Cardiac muscle cell (in vitro differentiated cells and primary cell): ENCODE measurements around the gene HNRNPUL1. TPM values are rescaled to one million over a fixed set of nuclear protein-coding genes. Genes with fewer than 3 reads are reported as not detected.
A peak's percentile ranks its signal among the peaks of the same experiment; 100 is the strongest.

Experiments
- DNase-seq, 2 donors: peaks; one replicate each; pipeline versions ENCODE4 v3.0.0 to v3.0.0-alpha.2; 2010 to 2017; ENCODE audit warnings: low read depth in 1 of 2, low spot score in 1 of 2
- H3K27ac ChIP-seq: fragments of 200-600 bp; sonication (generic); 2 replicates; pipeline ENCODE4 v1.5.1; 2016
- H3K27me3 ChIP-seq: fragments of 200-600 bp; sonication (generic); 2 replicates; pipeline ENCODE4 v1.6.0; 2016; ENCODE audit warnings: control low read depth
- H3K36me3 ChIP-seq: fragments of 200-600 bp; sonication (generic); 2 replicates; pipeline ENCODE4 v1.5.1; 2016; ENCODE audit warnings: control low read depth
- H3K4me1 ChIP-seq: fragments of 200-600 bp; sonication (generic); 2 replicates; pipeline ENCODE4 v1.8.1; 2017; ENCODE audit warnings: low read depth, mild to moderate bottlenecking, mixed run types
- H3K4me3 ChIP-seq: fragments of 200-600 bp; sonication (generic); 2 replicates; pipeline ENCODE4 v1.5.1; 2016; ENCODE audit warnings: mild to moderate bottlenecking
- H3K9me3 ChIP-seq: fragments of 200-600 bp; sonication (generic); 2 replicates; pipeline ENCODE4 v1.5.1; 2017; ENCODE audit warnings: low read depth, mild to moderate bottlenecking, control low read depth
- polyA plus RNA-seq: library from polyadenylated mRNA; unstranded; fragments of >200 nt; fragmentation: Nextera tagmentation; extraction: Ambion mirVana; gene quantifications from 2 replicates; pipeline ENCODE4 v1.2.1, GENCODE V29; 2016
- total RNA-seq: library from RNA; depleted of rRNA; stranded (reverse); fragments of >200 nt; gene quantifications from 2 replicates; pipeline ENCODE4 v1.2.3, GENCODE V29; 2016
- TF ChIP-seq, protein P1 (sequence below): IDR thresholded peaks from 2 replicates; pipeline ENCODE4 v1.5.1; 2012; ENCODE audit warnings: low read depth, mild to moderate bottlenecking, low read length

HNRNPUL1 gene
- total RNA-seq (159 and 195 TPM in 2 replicates), polyA plus RNA-seq (148 and 216 TPM in 2 replicates)

- Histone ChIP-seq H3K27me3 (no peaks in the 10 kb centered on the region), H3K9me3 (no peaks in the 10 kb centered on the region), H3K36me3 (peaks cover 12% of the 10 kb centered on the region), H3K4me1 (peaks cover 12% of the 10 kb centered on the region), H3K4me3 (peak within 1 kb of the TSS; percentile 68), H3K27ac (peak within 1 kb of the TSS; percentile 99)
- DNase-seq = peak; percentile 99 to 100
- TF ChIP-seq, protein P1, sequence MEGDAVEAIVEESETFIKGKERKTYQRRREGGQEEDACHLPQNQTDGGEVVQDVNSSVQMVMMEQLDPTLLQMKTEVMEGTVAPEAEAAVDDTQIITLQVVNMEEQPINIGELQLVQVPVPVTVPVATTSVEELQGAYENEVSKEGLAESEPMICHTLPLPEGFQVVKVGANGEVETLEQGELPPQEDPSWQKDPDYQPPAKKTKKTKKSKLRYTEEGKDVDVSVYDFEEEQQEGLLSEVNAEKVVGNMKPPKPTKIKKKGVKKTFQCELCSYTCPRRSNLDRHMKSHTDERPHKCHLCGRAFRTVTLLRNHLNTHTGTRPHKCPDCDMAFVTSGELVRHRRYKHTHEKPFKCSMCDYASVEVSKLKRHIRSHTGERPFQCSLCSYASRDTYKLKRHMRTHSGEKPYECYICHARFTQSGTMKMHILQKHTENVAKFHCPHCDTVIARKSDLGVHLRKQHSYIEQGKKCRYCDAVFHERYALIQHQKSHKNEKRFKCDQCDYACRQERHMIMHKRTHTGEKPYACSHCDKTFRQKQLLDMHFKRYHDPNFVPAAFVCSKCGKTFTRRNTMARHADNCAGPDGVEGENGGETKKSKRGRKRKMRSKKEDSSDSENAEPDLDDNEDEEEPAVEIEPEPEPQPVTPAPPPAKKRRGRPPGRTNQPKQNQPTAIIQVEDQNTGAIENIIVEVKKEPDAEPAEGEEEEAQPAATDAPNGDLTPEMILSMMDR = peak; percentile 36
These were observed at the start of gene HNRNPUL1 for GRCh38 chr19:41263850-41264580. TSS of gene HNRNPUL1 (plus strand) at chr19:41264372. CDS start at chr19:41264504, 132 bp downstream.

DNA sequence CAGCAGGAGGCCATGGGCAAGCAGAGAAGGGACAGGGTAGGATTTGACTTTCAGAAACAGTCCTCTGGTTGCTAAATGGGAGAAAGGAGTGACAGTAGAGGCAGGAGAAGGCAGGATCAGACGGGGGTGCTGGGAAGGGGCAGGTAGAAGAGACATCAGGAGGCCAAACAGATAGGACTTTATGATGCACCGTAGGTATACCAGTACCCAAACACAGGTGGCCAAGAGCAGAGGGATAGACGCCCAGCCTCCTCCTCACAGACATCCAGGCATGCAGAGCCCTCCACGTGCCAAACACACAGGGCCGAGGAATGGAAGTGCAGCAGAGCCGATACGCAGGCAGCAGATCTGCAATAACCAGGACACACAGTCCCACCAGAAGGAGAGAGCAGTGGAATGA is 46.4 kb upstream of the HNRNPUL1 start:
- Histone ChIP-seq H3K9me3 (no peaks in the 10 kb centered on the region), H3K27ac (peak overlapping the region; percentile 87), H3K4me1 (peaks cover 4% of the 10 kb centered on the region), H3K36me3 (no peaks in the 10 kb centered on the region), H3K4me3 (no peak overlapping the region), H3K27me3 (no peaks in the 10 kb centered on the region)
- DNase-seq = no peak
- TF ChIP-seq, protein P1 = no peak

GRCh38 chr19:41218249-41218614 is 45.9 kb upstream of the HNRNPUL1 start:
- no peaks in the 10 kb centered on the region for H3K27me3 ChIP-seq
- H3K4me1 ChIP-seq = peaks cover 4% of the 10 kb centered on the region
- H3K27ac ChIP-seq = peak overlapping the region; percentile 87
- H3K9me3 ChIP-seq = no peaks in the 10 kb centered on the region
- TF ChIP-seq, protein P1 = no peak
- H3K36me3 ChIP-seq = no peaks in the 10 kb centered on the region
- DNase-seq = no peak
- H3K4me3 ChIP-seq = peak overlapping the region; percentile 42

GRCh38 chr19:41218615-41219507 is 45.3 kb upstream of the HNRNPUL1 start, which contains the start of gene AXL:
TSS of gene AXL (plus strand) at chr19:41219223. CDS start at chr19:41219393, 170 bp downstream.
- Histone ChIP-seq H3K4me1 (peaks cover 4% of the 10 kb centered on the region), H3K27me3 (no peaks in the 10 kb centered on the region), H3K36me3 (no peaks in the 10 kb centered on the region), H3K27ac (peak within 1 kb of the TSS; percentile 87), H3K4me3 (peak within 1 kb of the TSS; percentile 42), H3K9me3 (no peaks in the 10 kb centered on the region)
- peak; percentile 83 to 91 for DNase-seq
- TF ChIP-seq, protein P1 = no peak

- Histone ChIP-seq H3K9me3 (no peaks in the 10 kb centered on the region), H3K27ac (no peak overlapping the region), H3K4me1 (peaks cover 4% of the 10 kb centered on the region), H3K27me3 (no peaks in the 10 kb centered on the region), H3K4me3 (peak overlapping the region; percentile 42), H3K36me3 (no peaks in the 10 kb centered on the region)
- TF ChIP-seq, protein P1 = no peak
- peak; percentile 19 to 50 for DNase-seq
These were observed 44.1 kb upstream of the HNRNPUL1 start for GRCh38 chr19:41219924-41220567.
